AG04449 (cell line): ENCODE measurements around the gene MAGED1.

Experiments used
- CTCF ChIA-PET: fragments of 350-600 bp; formaldehyde crosslinking; extraction: SDS; loops from one replicate; lab custom pipeline; 2021; ENCODE audit warnings: antibody characterized with exemption; lab: Yijun Ruan, JAX
- POLR2A ChIA-PET: fragments of 400-600, 350-600 bp; formaldehyde crosslinking; extraction: SDS; loops from one replicate; lab custom pipeline; 2020; ENCODE audit warnings: antibody characterized with exemption, inconsistent platforms; lab: Yijun Ruan, JAX
- DNase-seq: peaks from one replicate; pipeline ENCODE4 v3.0.0-alpha.2; 2010; ENCODE audit warnings: low read depth, low spot score
- H3K4me3 ChIP-seq: 2 replicates; pipeline ENCODE4 v1.5.1; 2011; ENCODE audit warnings: low read depth, mild to moderate bottlenecking, control low read depth, low read length
- CTCF ChIP-seq: IDR thresholded peaks from one replicate; pipeline ENCODE4 v1.5.1; 2011; ENCODE audit warnings: mild to moderate bottlenecking, moderate library complexity, low read length, control low read depth, inconsistent platforms; ENCODE audit not compliant: insufficient read depth; ENCODE audit errors: missing control alignments

MAGED1 gene

GRCh38 chrX:51867626-51868025 is 25.8 kb upstream of the MAGED1 start:
- DNase-seq: no peak
- no peak overlapping the region for H3K4me3 ChIP-seq
- ChIA-PET POLR2A (no interaction called here), CTCF (no interaction called here)
- no peak for TF ChIP-seq CTCF

- TF ChIP-seq CTCF: no peak
- ChIA-PET POLR2A (no interaction called here), CTCF (interaction anchor here (1.1 kb wide), 1 partner anchor 10 kb away, joined by 3 read pairs; no protein-coding TSS in a partner anchor)
- H3K4me3 ChIP-seq: no peak overlapping the region
- no peak for DNase-seq
These were observed 23.1 kb upstream of the MAGED1 start for GRCh38 chrX:51870354-51870753.

GRCh38 chrX:51874123-51874522 is 19.3 kb upstream of the MAGED1 start:
- H3K4me3 ChIP-seq: no peak overlapping the region
- CTCF ChIA-PET: no interaction called here
- no peak for DNase-seq
- POLR2A ChIA-PET: interaction anchor here (1.0 kb wide), 1 partner anchor 19 kb away, joined by 5 read pairs; the partner anchor contains the start of gene MAGED1
- TF ChIP-seq CTCF: no peak

GRCh38 chrX:51876441-51876840 is 17.0 kb upstream of the MAGED1 start:
- ChIA-PET POLR2A (no interaction called here), CTCF (interaction anchor here (1.5 kb wide), 1 partner anchor 16 kb away, joined by 4 read pairs; no protein-coding TSS in a partner anchor)
- DNase-seq: peak; percentile 26
- no peak overlapping the region for H3K4me3 ChIP-seq
- no peak for TF ChIP-seq CTCF

GRCh38 chrX:51878056-51878455 is 15.4 kb upstream of the MAGED1 start:
- CTCF ChIA-PET: no interaction called here
- TF ChIP-seq CTCF: no peak
- H3K4me3 ChIP-seq: no peak overlapping the region
- POLR2A ChIA-PET: no interaction called here
- no peak for DNase-seq

- DNase-seq: no peak
- ChIA-PET CTCF (no interaction called here), POLR2A (no interaction called here)
- H3K4me3 ChIP-seq: no peak overlapping the region
- no peak for TF ChIP-seq CTCF
These were observed 3.6 kb upstream of the MAGED1 start for GRCh38 chrX:51889851-51890250.
